GM20431 (cell line): ENCODE measurements around the gene MTA3.

Experiments used
- in situ Hi-C: fragments of 300-500 bp; cut with MseI, MboI; formaldehyde crosslinking; loops from one replicate; pipeline ENCODE4 v1.15.0; 2020; ENCODE audit warnings: low sequenced_read_pairs; ENCODE audit not compliant: unreplicated experiment

MTA3 gene

GRCh38 chr2:42770288-42771131 lies 202.1 kb downstream of the MTA3 start:
- in situ Hi-C loops = no loop called here

- in situ Hi-C loops = no loop called here
Measured at GRCh38 chr2:42771546-42772153, 203.2 kb downstream of the MTA3 start.

GRCh38 chr2:42775186-42775585 lies 206.8 kb downstream of the MTA3 start:
- in situ Hi-C loops = no loop called here

- in situ Hi-C loops = no loop called here
Measured at GRCh38 chr2:42775810-42776209, 207.4 kb downstream of the MTA3 start.

GRCh38 chr2:42777883-42778805 lies 209.7 kb downstream of the MTA3 start:
- in situ Hi-C loops = no loop called here

DNA sequence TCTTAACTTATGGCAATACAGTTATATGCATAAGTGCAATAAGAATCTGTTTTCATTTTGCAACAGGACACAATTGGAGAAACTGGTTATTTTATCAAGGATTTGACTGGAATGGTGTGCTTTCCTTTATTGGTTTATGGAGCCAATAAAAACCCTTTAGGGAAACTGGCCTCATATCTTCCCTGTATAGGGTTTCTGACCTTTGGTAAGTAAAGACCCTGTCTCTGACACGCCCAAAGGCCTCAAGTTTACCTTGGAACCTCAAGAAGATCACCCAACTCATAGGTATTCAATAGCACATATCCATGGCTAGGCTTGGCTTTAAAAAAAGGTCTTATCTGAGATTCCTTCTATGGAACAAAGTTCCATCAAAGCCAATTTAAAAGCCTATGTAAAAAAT lies 212.7 kb downstream of the MTA3 start:
- in situ Hi-C loops = no loop called here

- in situ Hi-C loops = no loop called here
Measured at GRCh38 chr2:42783511-42783910, 215.1 kb downstream of the MTA3 start.

GRCh38 chr2:42784204-42784880 lies 215.9 kb downstream of the MTA3 start:
- in situ Hi-C loops = no loop called here

DNA sequence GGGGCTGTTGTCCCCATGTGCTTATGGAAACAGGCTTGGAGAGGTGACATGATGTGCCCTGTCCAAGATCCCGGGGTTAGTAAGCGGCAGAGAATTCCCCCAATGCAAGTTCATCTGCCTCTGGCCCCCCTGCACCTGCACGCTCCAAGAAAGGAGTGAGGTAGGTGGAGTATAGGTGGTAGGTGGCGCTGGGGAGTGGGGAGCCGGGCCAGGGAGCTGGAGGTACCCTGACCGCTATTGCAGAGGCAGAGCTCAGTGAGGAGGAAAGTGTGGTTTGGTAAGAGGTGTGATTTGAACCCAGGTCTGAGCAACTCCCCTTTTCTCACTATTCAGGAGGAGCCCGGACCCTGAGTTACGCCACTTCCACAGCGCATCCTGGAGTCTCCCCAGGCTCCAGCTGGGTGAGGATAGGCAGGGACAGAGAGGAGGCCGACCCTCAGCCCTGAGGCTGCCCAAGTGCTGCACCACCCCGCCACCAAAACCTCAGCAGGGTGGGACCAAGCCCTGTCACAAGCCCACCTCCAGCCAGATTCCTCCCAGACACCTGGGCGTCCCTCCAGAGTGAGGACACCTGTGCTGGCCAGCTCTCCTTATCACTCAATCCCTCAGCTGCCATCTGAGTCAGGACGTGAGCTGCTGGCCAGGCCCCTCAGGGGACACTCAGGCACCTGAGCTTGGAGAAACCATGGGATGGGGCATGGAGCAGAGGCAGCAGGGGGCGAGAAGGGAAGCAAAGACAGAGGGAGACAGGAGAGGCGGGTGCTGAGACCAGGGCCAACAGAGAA lies 218.3 kb downstream of the MTA3 start:
- in situ Hi-C loops = no loop called here

GRCh38 chr2:42787424-42787787 lies 219.0 kb downstream of the MTA3 start:
- in situ Hi-C loops = no loop called here

- in situ Hi-C loops = no loop called here
Measured at GRCh38 chr2:42787788-42788477, 219.5 kb downstream of the MTA3 start.

GRCh38 chr2:42788478-42788793 lies 220.0 kb downstream of the MTA3 start:
- in situ Hi-C loops = no loop called here

- in situ Hi-C loops = no loop called here
Measured at GRCh38 chr2:42788882-42789281, 220.4 kb downstream of the MTA3 start.

- in situ Hi-C loops = no loop called here
Measured at GRCh38 chr2:42789751-42790150, 221.3 kb downstream of the MTA3 start.

DNA sequence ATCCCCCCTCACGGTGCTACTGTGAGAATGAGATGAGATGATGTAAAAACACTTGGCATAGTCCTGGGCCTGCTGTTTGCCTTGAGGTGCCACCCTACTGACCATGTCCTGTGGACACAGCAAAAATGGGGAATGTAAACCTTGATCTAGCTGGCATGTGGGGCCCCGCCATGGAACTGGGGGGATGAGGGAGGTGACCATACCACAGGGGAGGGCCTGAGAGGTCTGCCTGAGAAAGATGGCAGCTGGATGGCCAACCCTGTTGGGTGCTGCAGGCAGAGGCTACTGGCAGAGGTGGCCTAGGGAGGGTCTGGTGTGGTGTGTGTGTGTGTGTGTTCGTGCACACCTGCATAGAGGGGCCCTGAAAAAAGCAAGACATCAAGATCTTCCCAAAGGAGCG lies 223.2 kb downstream of the MTA3 start:
- in situ Hi-C loops = no loop called here

GRCh38 chr2:42792087-42792582 lies 223.7 kb downstream of the MTA3 start:
- in situ Hi-C loops = no loop called here

DNA sequence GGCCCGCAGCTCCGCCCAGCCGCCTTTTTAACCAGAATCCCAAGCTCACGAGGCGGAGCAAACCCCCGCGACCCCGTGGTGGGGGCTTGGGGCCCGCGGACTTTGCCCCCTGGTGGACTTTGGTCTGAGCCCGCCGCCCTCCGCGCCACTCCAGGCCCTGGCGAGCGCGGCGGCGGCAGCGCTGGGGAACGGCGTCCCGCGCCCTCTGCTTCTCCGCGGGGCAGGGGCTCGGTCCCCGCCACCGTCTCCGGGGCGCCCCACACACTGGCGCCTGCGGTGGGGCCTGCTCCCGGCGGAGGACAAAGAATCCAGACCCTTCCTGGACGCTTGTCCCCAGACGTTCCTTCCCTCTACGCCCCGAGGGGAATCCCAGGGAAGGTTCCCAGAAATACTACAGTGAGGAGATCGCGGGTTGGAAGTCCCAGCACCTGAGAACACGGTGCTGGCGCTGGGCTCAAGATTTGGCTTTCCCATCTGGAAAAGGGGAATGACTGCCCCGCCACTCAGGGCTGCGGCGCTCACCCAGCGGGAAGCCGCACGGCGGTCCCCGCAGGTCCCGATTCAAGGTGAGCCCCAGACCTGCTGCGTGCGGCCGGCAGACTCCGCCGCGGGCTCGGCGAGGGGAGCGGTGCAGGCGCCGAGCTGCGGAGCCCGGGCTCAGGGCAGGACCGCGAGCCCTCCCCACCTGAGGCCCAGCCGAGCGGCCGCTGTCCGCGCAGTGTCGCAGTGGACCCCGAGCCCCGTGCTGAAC lies 224.3 kb downstream of the MTA3 start, which contains the start of gene HAAO:
TSS of gene HAAO (minus strand) at position 1 of the 751 bp plus-strand sequence. CDS start 47 bp downstream, outside the sequence.
- in situ Hi-C loops = no loop called here
